ENCODE results near the gene LAMB4.

- TF ChIP-seq NRF1 (IDR thresholded peaks at IDR 0.05; ENCODE audit: low read depth, low read length): no peak
- no peak for TF ChIP-seq SUZ12 (IDR thresholded peaks at IDR 0.05; ENCODE audit: low read length)
- TF ChIP-seq POLR2AphosphoS5 (IDR thresholded peaks at IDR 0.05; ENCODE audit: low read depth, low read length): no peak
- TF ChIP-seq, protein P1, sequence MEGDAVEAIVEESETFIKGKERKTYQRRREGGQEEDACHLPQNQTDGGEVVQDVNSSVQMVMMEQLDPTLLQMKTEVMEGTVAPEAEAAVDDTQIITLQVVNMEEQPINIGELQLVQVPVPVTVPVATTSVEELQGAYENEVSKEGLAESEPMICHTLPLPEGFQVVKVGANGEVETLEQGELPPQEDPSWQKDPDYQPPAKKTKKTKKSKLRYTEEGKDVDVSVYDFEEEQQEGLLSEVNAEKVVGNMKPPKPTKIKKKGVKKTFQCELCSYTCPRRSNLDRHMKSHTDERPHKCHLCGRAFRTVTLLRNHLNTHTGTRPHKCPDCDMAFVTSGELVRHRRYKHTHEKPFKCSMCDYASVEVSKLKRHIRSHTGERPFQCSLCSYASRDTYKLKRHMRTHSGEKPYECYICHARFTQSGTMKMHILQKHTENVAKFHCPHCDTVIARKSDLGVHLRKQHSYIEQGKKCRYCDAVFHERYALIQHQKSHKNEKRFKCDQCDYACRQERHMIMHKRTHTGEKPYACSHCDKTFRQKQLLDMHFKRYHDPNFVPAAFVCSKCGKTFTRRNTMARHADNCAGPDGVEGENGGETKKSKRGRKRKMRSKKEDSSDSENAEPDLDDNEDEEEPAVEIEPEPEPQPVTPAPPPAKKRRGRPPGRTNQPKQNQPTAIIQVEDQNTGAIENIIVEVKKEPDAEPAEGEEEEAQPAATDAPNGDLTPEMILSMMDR (IDR thresholded peaks at IDR 0.05; ENCODE audit: control extremely low read depth in 1 of 3, insufficient read depth in 1 of 3, low read depth in 1 of 3, low read length in 3 of 3): no peak
- no peak for TF ChIP-seq ATF2 (IDR thresholded peaks at IDR 0.05; ENCODE audit: low read length)
- TF ChIP-seq, protein P2, sequence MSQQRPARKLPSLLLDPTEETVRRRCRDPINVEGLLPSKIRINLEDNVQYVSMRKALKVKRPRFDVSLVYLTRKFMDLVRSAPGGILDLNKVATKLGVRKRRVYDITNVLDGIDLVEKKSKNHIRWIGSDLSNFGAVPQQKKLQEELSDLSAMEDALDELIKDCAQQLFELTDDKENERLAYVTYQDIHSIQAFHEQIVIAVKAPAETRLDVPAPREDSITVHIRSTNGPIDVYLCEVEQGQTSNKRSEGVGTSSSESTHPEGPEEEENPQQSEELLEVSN (IDR thresholded peaks at IDR 0.05): no peak
- no peak for TF ChIP-seq MAX (IDR thresholded peaks at IDR 0.05)
- no peak for TF ChIP-seq MAFK (IDR thresholded peaks at IDR 0.05; ENCODE audit: low read depth, low read length)
- no peak for TF ChIP-seq EZH2 (IDR thresholded peaks at IDR 0.05; ENCODE audit: low read depth, low read length, severe bottlenecking)
- TF ChIP-seq TAF7 (optimal IDR thresholded peaks at IDR 0.05; ENCODE audit: borderline replicate concordance, low read depth, low read length): no peak
- TF ChIP-seq POLR2A (IDR thresholded peaks at IDR 0.05; ENCODE audit: control extremely low read depth in 1 of 2, low read depth in 2 of 2, low read length in 2 of 2): no peak
- no peak for TF ChIP-seq YY1 (IDR thresholded peaks at IDR 0.05; ENCODE audit: low read depth, low read length)
- TF ChIP-seq EP300 (IDR thresholded peaks at IDR 0.05; ENCODE audit: borderline replicate concordance in 1 of 2, low read depth in 2 of 2, low read length in 2 of 2): no peak
- TF ChIP-seq RAD21 (IDR thresholded peaks at IDR 0.05 in 1 of 2, conservative IDR thresholded peaks at IDR 0.05 in 1 of 2; ENCODE audit: low read depth in 2 of 2, low read length in 2 of 2): no peak
Observed at GRCh38 chr7:108164946-108165345, 34.8 kb upstream of the LAMB4 start.

Measured in H1 (cell line).